Keratinocyte (primary cell): ENCODE data around the gene WDR12. TPM values are rescaled to one million over a fixed set of nuclear protein-coding genes. Genes with fewer than 3 reads are reported as not detected.

ENCODE experiments used
- DNase-seq: peaks from one replicate; pipeline ENCODE4 v3.0.0-alpha.2; 2011; ENCODE audit warnings: low read depth, missing footprints, low spot score
- FAIRE-seq: peaks from 2 replicates; lab custom pipeline; 2011; peaks lifted over from hg19 to GRCh38; lab: Jason Lieb, UNC
- H2AFZ ChIP-seq: 2 replicates; pipeline ENCODE4 v1.6.0; 2012; ENCODE audit warnings: low read length, control low read depth, inconsistent platforms; ENCODE audit not compliant: control insufficient read depth
- H3K27ac ChIP-seq: 2 replicates; pipeline ENCODE4 v1.5.1; 2011; ENCODE audit warnings: low read length; ENCODE audit not compliant: control insufficient read depth, insufficient read depth
- H3K27me3 ChIP-seq: 3 replicates; pipeline ENCODE4 v1.6.0; 2011; ENCODE audit warnings: low read length; ENCODE audit not compliant: control insufficient read depth, insufficient read depth; ENCODE audit errors: extremely low read depth
- H3K36me3 ChIP-seq, 2 experiments: 2 replicates in 1 of 2; 3 replicates in 1 of 2; pipeline ENCODE4 v1.5.1; 2011; ENCODE audit warnings: low read length in 2 of 2, mild to moderate bottlenecking in 1 of 2; ENCODE audit not compliant: control insufficient read depth in 2 of 2, insufficient read depth in 2 of 2; ENCODE audit errors: extremely low read depth in 1 of 2
- H3K4me1 ChIP-seq: 3 replicates; pipeline ENCODE4 v1.5.1; 2011; ENCODE audit warnings: low read length; ENCODE audit not compliant: control insufficient read depth, insufficient read depth; ENCODE audit errors: extremely low read depth
- H3K4me2 ChIP-seq: 3 replicates; pipeline ENCODE4 v1.6.0; 2011; ENCODE audit warnings: low read depth, low read length; ENCODE audit not compliant: control insufficient read depth, insufficient read depth; ENCODE audit errors: extremely low read depth
- H3K4me3 ChIP-seq, 3 experiments: fragments of 200-600 bp in 1 of 3; sonication (generic) in 1 of 3; 2 replicates in 2 of 3; 3 replicates in 1 of 3; pipeline ENCODE4 v1.5.1; 2011 to 2016; ENCODE audit warnings: low read length in 3 of 3, mild to moderate bottlenecking in 3 of 3, control low read depth in 2 of 3, inconsistent platforms in 1 of 3, low read depth in 1 of 3, mixed read lengths in 1 of 3, mixed run types in 1 of 3, moderate library complexity in 1 of 3; ENCODE audit not compliant: control insufficient read depth in 2 of 3, insufficient read depth in 2 of 3; ENCODE audit errors: extremely low read depth in 1 of 3
- H3K79me2 ChIP-seq: 2 replicates; pipeline ENCODE4 v1.6.0; 2012; ENCODE audit warnings: low read length; ENCODE audit not compliant: control insufficient read depth, insufficient read depth
- H3K9ac ChIP-seq: 3 replicates; pipeline ENCODE4 v1.6.0; 2011; ENCODE audit warnings: low read length; ENCODE audit not compliant: control insufficient read depth, insufficient read depth; ENCODE audit errors: extremely low read depth
- H3K9me1 ChIP-seq: 3 replicates; pipeline ENCODE4 v1.6.0; 2011; ENCODE audit warnings: low read length; ENCODE audit not compliant: control insufficient read depth, insufficient read depth; ENCODE audit errors: extremely low read depth
- H3K9me3 ChIP-seq: 2 replicates; pipeline ENCODE4 v1.5.1; 2012; ENCODE audit warnings: low read depth, low read length; ENCODE audit not compliant: control insufficient read depth
- H4K20me1 ChIP-seq: 3 replicates; pipeline ENCODE4 v1.6.0; 2011; ENCODE audit warnings: low read length; ENCODE audit not compliant: control insufficient read depth, insufficient read depth; ENCODE audit errors: extremely low read depth
- CTCF ChIP-seq, 3 experiments: IDR thresholded peaks in 1 of 3; conservative IDR thresholded peaks in 1 of 3; optimal IDR thresholded peaks in 1 of 3; 2 replicates in 2 of 3; 3 replicates in 1 of 3; pipeline versions ENCODE3 to v1.5.1; 2011; ENCODE audit warnings: low read length in 3 of 3, mild to moderate bottlenecking in 3 of 3, moderate library complexity in 2 of 3, control low read depth in 1 of 3, inconsistent platforms in 1 of 3; ENCODE audit not compliant: insufficient read depth in 2 of 3; ENCODE audit errors: extremely low read depth in 1 of 3
- EZH2 ChIP-seq: IDR thresholded peaks from one replicate; pipeline ENCODE4 v1.6.1; 2012; ENCODE audit warnings: inconsistent platforms, mild to moderate bottlenecking, low read length, moderate library complexity
- dilution Hi-C: fragments of 300-500 bp; cut with MboI; formaldehyde crosslinking; loops from one replicate; pipeline ENCODE4 v1.7.0; 2020; ENCODE audit warnings: low sequenced_read_pairs; ENCODE audit not compliant: extremely low pct_ligation_motif_present
- polyA plus RNA-seq, 5 experiments: library from polyadenylated mRNA; depleted of rRNA in 3 of 5; stranded (reverse) in 3 of 5; stranded (forward) in 1 of 5; unstranded in 1 of 5; fragments of >200 nt; gene quantifications; 1 replicate in 1 of 5; 2 replicates in 3 of 5; 3 replicates in 1 of 5; pipeline versions ENCODE4 v1.2.1 to v1.2.3, GENCODE V29; 2011 to 2012; ENCODE audit warnings: missing spikeins in 2 of 5, low read depth in 1 of 5, low replicate concordance in 1 of 5

Gene WDR12
- polyA plus RNA-seq, 1 donor (not counting 4 experiments of a cell fraction or from before 2014, with no cell fraction given) = 109 TPM

DNA sequence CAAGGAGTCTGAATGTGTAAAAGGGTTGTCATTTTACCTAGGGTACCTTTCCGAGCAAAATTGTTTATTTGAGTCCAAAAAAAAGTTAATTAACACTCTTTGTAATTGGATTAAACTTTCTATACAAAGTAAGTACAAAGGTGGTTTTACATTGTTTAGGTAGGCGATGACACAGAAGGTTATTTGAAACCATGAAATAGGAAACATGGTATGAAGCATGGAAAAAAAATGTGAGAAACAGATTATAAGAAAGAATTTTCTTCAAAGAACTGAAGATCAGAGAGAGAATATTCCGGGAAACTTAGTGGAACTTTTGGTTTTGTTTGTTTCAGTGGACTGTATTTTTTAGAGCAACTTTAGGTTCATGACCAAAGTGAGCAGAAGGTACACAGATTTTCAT lies 33.3 kb upstream of the WDR12 start:
- no peak for TF ChIP-seq CTCF (optimal IDR thresholded peaks at IDR 0.05 in 1 of 3, IDR thresholded peaks at IDR 0.05 in 1 of 3, conservative IDR thresholded peaks at IDR 0.05 in 1 of 3; ENCODE audit: extremely low read depth in 1 of 3, insufficient read depth in 2 of 3, low read length in 3 of 3)
- no peak for TF ChIP-seq EZH2
- H3K4me2 ChIP-seq = no peak overlapping the region
- no peak overlapping the region for H2AFZ ChIP-seq
- H3K4me1 ChIP-seq = peaks cover 3% of the 10 kb centered on the region
- H3K36me3 ChIP-seq = no peaks in the 10 kb centered on the region
- H3K4me3 ChIP-seq = no peak overlapping the region
- no peak overlapping the region for H3K9ac ChIP-seq
- H3K79me2 ChIP-seq = no peaks in the 10 kb centered on the region
- FAIRE-seq (no peak), DNase-seq (no peak)
- dilution Hi-C loops = no loop called here
- H4K20me1 ChIP-seq = no peaks in the 10 kb centered on the region
- no peaks in the 10 kb centered on the region for H3K9me1 ChIP-seq
- H3K27me3 ChIP-seq = no peaks in the 10 kb centered on the region
- no peak overlapping the region for H3K27ac ChIP-seq
- H3K9me3 ChIP-seq = peaks cover 2% of the 10 kb centered on the region

DNA sequence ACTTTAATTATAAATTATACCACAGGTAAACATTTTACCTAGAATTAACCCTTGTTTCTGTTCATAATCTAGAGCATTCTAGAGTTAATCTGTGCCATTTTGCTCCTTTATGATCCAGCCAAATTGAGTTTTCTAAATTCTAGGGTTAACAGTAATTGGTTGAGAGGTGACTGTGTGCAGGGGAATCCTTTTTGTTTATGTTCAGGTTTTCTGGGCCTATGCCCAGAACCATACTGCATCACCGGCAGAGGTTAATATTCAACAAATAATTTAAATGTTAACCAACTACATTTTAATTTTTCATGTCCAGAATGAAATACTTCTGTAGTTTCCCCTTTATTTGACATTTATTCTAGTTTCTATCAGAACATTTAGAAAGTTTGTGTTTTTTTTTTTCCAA lies 32.9 kb upstream of the WDR12 start:
- FAIRE-seq (no peak), DNase-seq (no peak)
- Histone ChIP-seq H3K36me3 (no peaks in the 10 kb centered on the region), H3K4me1 (peaks cover 3% of the 10 kb centered on the region), H3K9ac (no peak overlapping the region), H3K27ac (no peak overlapping the region), H2AFZ (no peak overlapping the region), H3K4me3 (no peak overlapping the region), H3K27me3 (no peaks in the 10 kb centered on the region), H4K20me1 (no peaks in the 10 kb centered on the region), H3K79me2 (no peaks in the 10 kb centered on the region), H3K9me3 (peaks cover 2% of the 10 kb centered on the region), H3K4me2 (no peak overlapping the region), H3K9me1 (no peaks in the 10 kb centered on the region)
- dilution Hi-C loops = no loop called here
- no peak for TF ChIP-seq CTCF (optimal IDR thresholded peaks at IDR 0.05 in 1 of 3, IDR thresholded peaks at IDR 0.05 in 1 of 3, conservative IDR thresholded peaks at IDR 0.05 in 1 of 3; ENCODE audit: extremely low read depth in 1 of 3, insufficient read depth in 2 of 3, low read length in 3 of 3)
- TF ChIP-seq EZH2 = no peak
